ENCODE results near the gene TXN.

Gene TXN

GRCh38 chr9:110282018-110282738 is 25.9 kb upstream of the TXN start:
- Histone ChIP-seq H3K9me3 (ENCODE audit: control insufficient read depth, insufficient read depth, low read depth, low read length) (no peaks in the 10 kb centered on the region), H3K9ac (ENCODE audit: low read length) (no peak overlapping the region), H3K4me1 (ENCODE audit: control insufficient read depth, insufficient read depth, low read length) (peaks cover 3% of the 10 kb centered on the region; the same call in 1 of the 2 replicates), H3K27ac (ENCODE audit: low read depth, low read length) (no peak overlapping the region), H3K36me3 (ENCODE audit: control insufficient read depth, insufficient read depth, low read length) (no peaks in the 10 kb centered on the region), H3K27me3 (ENCODE audit: control insufficient read depth, insufficient read depth, low read length) (no peaks in the 10 kb centered on the region), H3K4me3 (ENCODE audit: low read depth, low read length) (no peak overlapping the region)

DNA sequence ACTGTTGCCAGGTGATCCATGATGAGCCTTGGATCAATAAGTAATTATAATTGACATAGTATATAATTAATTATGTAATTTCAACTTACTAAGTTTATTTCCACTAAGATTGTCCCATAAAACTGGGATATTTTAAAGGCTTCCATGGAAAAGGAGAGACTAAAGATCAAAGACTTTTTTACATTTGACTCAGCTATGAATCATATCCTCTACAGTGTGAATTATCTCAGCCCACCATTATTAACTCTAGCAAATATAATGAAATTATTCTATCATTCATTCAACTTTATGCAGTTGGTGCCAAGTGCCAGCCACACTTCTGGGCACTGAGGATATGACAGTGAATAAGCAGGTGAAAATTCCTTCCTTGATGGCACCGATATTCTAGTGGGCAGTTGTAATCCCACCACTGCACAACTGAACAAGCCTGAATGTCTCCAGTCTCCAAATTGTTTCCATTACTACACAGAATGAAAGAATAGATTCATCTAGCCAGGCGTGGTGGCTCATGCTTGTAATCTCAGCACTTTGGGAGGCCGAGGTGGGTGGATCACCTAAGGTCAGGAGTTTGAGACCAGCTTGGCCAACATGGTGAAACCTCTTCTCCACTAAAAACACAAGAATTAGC is 21.9 kb upstream of the TXN start:
- Histone ChIP-seq H3K27me3 (ENCODE audit: control insufficient read depth, insufficient read depth, low read length) (no peaks in the 10 kb centered on the region), H3K9me3 (ENCODE audit: control insufficient read depth, insufficient read depth, low read depth, low read length) (no peaks in the 10 kb centered on the region), H3K36me3 (ENCODE audit: control insufficient read depth, insufficient read depth, low read length) (no peaks in the 10 kb centered on the region), H3K27ac (ENCODE audit: low read depth, low read length) (no peak overlapping the region), H3K4me3 (ENCODE audit: low read depth, low read length) (no peak overlapping the region), H3K9ac (ENCODE audit: low read length) (no peak overlapping the region), H3K4me1 (ENCODE audit: control insufficient read depth, insufficient read depth, low read length) (no peaks in the 10 kb centered on the region)

DNA sequence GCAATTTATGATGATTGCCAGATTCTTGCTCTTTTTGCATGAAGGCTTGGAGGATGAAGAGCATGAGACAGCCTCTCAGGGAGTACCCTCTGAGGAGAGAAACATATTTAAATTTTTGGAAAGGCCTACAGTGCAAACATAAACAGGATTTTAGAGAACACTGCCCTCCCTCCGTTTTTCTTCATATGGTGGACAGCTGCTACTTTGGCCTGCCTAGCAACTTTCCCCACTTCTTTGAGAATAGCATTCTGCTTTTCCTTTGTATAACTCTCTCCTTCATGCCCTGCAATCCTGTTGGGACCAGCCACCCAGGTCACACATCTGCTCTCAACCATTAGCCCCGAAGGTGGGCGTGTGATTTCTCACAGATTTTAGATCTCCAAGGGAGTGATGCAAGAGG is 20.5 kb upstream of the TXN start:
- Histone ChIP-seq H3K27ac (ENCODE audit: low read depth, low read length) (no peak overlapping the region), H3K36me3 (ENCODE audit: control insufficient read depth, insufficient read depth, low read length) (no peaks in the 10 kb centered on the region), H3K27me3 (ENCODE audit: control insufficient read depth, insufficient read depth, low read length) (no peaks in the 10 kb centered on the region), H3K4me1 (ENCODE audit: control insufficient read depth, insufficient read depth, low read length) (no peaks in the 10 kb centered on the region), H3K9me3 (ENCODE audit: control insufficient read depth, insufficient read depth, low read depth, low read length) (no peaks in the 10 kb centered on the region), H3K9ac (ENCODE audit: low read length) (no peak overlapping the region), H3K4me3 (ENCODE audit: low read depth, low read length) (no peak overlapping the region)

GRCh38 chr9:110270211-110270995 is 14.1 kb upstream of the TXN start:
- Histone ChIP-seq H3K27me3 (ENCODE audit: control insufficient read depth, insufficient read depth, low read length) (no peaks in the 10 kb centered on the region), H3K4me3 (ENCODE audit: low read depth, low read length) (no peak overlapping the region), H3K36me3 (ENCODE audit: control insufficient read depth, insufficient read depth, low read length) (no peaks in the 10 kb centered on the region), H3K9me3 (ENCODE audit: control insufficient read depth, insufficient read depth, low read depth, low read length) (no peaks in the 10 kb centered on the region), H3K9ac (ENCODE audit: low read length) (no peak overlapping the region), H3K27ac (ENCODE audit: low read depth, low read length) (no peak overlapping the region), H3K4me1 (ENCODE audit: control insufficient read depth, insufficient read depth, low read length) (no peaks in the 10 kb centered on the region)

DNA sequence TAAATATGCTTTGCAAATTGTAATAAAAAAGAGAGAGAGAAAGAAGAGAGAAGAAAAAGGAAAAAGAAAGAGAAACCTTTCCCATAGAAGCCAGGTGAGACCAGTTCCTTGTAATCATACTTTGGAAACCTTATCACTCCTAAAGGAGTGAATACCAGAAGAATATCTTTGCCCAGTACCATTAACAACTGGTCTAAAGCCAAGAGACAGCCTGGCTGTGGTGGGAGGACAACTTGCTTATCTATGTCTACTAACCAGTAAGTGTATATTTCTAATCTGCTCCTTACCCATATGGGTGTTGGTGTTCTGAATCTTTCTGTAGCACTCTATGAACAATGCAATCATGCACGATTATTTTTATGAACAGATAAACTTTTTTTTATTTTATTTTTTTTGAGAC is 10.5 kb upstream of the TXN start:
- Histone ChIP-seq H3K36me3 (ENCODE audit: control insufficient read depth, insufficient read depth, low read length) (no peaks in the 10 kb centered on the region), H3K4me3 (ENCODE audit: low read depth, low read length) (no peak overlapping the region), H3K27ac (ENCODE audit: low read depth, low read length) (no peak overlapping the region), H3K9me3 (ENCODE audit: control insufficient read depth, insufficient read depth, low read depth, low read length) (peaks cover 3% of the 10 kb centered on the region; the same call in 1 of the 2 replicates), H3K9ac (ENCODE audit: low read length) (no peak overlapping the region), H3K4me1 (ENCODE audit: control insufficient read depth, insufficient read depth, low read length) (no peaks in the 10 kb centered on the region), H3K27me3 (ENCODE audit: control insufficient read depth, insufficient read depth, low read length) (no peaks in the 10 kb centered on the region)

DNA sequence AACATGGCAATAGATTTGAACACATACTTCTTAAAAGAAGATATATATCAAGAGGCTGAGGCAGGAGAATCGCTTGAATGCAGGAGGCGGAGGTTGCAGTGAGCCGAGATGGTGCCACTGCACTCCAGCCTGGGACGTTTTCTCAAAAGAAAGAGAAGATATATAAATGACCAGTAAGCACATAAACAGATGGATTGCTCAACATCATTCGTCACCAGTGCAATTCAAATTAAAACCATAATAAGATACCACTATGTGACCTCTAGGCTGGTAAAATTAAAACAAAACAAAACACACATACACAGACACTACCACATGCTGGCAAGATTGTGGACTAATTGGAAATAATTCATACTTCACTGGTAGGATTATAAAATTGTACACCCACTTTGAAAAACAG is 5.3 kb upstream of the TXN start:
- no peaks in the 10 kb centered on the region for H3K36me3 ChIP-seq (ENCODE audit: control insufficient read depth, insufficient read depth, low read length)
- H3K9me3 ChIP-seq (ENCODE audit: control insufficient read depth, insufficient read depth, low read depth, low read length), result peaks cover 3% of the 10 kb centered on the region; the same call in 1 of the 2 replicates
- no peak overlapping the region for H3K4me3 ChIP-seq (ENCODE audit: low read depth, low read length)
- H3K27me3 ChIP-seq (ENCODE audit: control insufficient read depth, insufficient read depth, low read length), result no peaks in the 10 kb centered on the region
- peaks cover 16% of the 10 kb centered on the region for H3K4me1 ChIP-seq (ENCODE audit: control insufficient read depth, insufficient read depth, low read length)
- no peak overlapping the region for H3K27ac ChIP-seq (ENCODE audit: low read depth, low read length)
- H3K9ac ChIP-seq (ENCODE audit: low read length), result no peak overlapping the region

DNA sequence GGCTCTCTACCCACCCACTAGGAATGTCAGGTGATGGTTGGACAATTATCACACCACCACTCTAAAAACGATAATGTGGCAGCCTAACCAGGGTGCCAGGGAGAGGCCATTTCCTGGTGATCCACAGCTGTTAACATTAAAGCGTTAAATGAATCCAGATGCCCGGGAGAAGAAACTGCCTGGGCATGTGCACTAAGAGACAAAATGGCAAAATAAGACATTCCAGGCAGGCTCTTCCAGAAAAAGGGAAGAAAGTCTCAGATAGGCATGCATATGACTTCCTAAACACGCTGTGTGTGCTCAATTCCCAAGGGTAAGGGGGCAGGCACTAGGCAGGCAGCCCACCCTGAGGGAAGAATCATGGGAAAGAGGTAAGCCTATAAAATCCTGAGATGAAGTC is 4.6 kb upstream of the TXN start:
- H3K9ac ChIP-seq (ENCODE audit: low read length), result no peak overlapping the region
- peaks cover 16% of the 10 kb centered on the region for H3K4me1 ChIP-seq (ENCODE audit: control insufficient read depth, insufficient read depth, low read length)
- no peaks in the 10 kb centered on the region for H3K36me3 ChIP-seq (ENCODE audit: control insufficient read depth, insufficient read depth, low read length)
- peaks cover 3% of the 10 kb centered on the region; the same call in 1 of the 2 replicates for H3K9me3 ChIP-seq (ENCODE audit: control insufficient read depth, insufficient read depth, low read depth, low read length)
- H3K27ac ChIP-seq (ENCODE audit: low read depth, low read length), result no peak overlapping the region
- no peaks in the 10 kb centered on the region for H3K27me3 ChIP-seq (ENCODE audit: control insufficient read depth, insufficient read depth, low read length)
- no peak overlapping the region for H3K4me3 ChIP-seq (ENCODE audit: low read depth, low read length)

- Histone ChIP-seq H3K9me3 (ENCODE audit: control insufficient read depth, insufficient read depth, low read depth, low read length) (peaks cover 2% of the 10 kb centered on the region; the same call in 1 of the 2 replicates), H3K9ac (ENCODE audit: low read length) (no peak overlapping the region), H3K4me3 (ENCODE audit: low read depth, low read length) (no peak overlapping the region), H3K27ac (ENCODE audit: low read depth, low read length) (no peak overlapping the region), H3K4me1 (ENCODE audit: control insufficient read depth, insufficient read depth, low read length) (peaks cover 19% of the 10 kb centered on the region), H3K27me3 (ENCODE audit: control insufficient read depth, insufficient read depth, low read length) (no peaks in the 10 kb centered on the region), H3K36me3 (ENCODE audit: control insufficient read depth, insufficient read depth, low read length) (no peaks in the 10 kb centered on the region)
Measured at GRCh38 chr9:110259566-110259965, 3.3 kb upstream of the TXN start.

DNA sequence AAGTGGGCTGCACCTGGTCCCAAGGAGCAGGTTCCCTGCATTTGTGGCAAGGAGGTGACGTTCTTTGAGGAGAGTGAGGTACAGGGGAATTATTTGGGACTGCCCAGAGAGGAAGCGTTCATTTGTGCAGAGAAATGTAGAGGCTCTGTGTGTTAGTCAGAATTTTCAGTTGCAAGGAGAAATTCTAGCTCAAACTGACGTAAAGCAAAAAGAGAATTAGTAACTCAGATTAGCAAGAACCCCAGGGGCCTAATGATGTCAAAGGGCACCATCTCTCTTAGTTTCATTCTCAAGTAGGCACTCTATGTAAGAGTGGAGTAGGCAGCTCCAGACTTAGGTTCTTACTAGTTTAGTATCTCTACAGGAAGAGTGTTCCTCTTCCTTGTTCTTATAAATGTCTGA is 2.4 kb upstream of the TXN start:
- Histone ChIP-seq H3K4me3 (ENCODE audit: low read depth, low read length) (no peak overlapping the region), H3K36me3 (ENCODE audit: control insufficient read depth, insufficient read depth, low read length) (0 out of 2 replicates have a peak, but pooled peaks cover 3% of the 10 kb centered on the region), H3K27me3 (ENCODE audit: control insufficient read depth, insufficient read depth, low read length) (no peaks in the 10 kb centered on the region), H3K27ac (ENCODE audit: low read depth, low read length) (no peak overlapping the region), H3K9ac (ENCODE audit: low read length) (no peak overlapping the region), H3K9me3 (ENCODE audit: control insufficient read depth, insufficient read depth, low read depth, low read length) (no peaks in the 10 kb centered on the region), H3K4me1 (ENCODE audit: control insufficient read depth, insufficient read depth, low read length) (peaks cover 28% of the 10 kb centered on the region)

- Histone ChIP-seq H3K4me3 (ENCODE audit: low read depth, low read length) (peak overlapping the region; percentile 98), H3K4me1 (ENCODE audit: control insufficient read depth, insufficient read depth, low read length) (peaks cover 30% of the 10 kb centered on the region), H3K27me3 (ENCODE audit: control insufficient read depth, insufficient read depth, low read length) (no peaks in the 10 kb centered on the region), H3K36me3 (ENCODE audit: control insufficient read depth, insufficient read depth, low read length) (0 out of 2 replicates have a peak, but pooled peaks cover 4% of the 10 kb centered on the region), H3K9me3 (ENCODE audit: control insufficient read depth, insufficient read depth, low read depth, low read length) (no peaks in the 10 kb centered on the region), H3K27ac (ENCODE audit: low read depth, low read length) (no peak overlapping the region), H3K9ac (ENCODE audit: low read length) (no peak overlapping the region)
Measured at GRCh38 chr9:110257956-110258355, 1.6 kb upstream of the TXN start.
